Activated effector memory CD4-positive, alpha-beta T cell treated with anti-CD3 and anti-CD28 coated beads, Interleukin-2, amount 50 U/mL, for 16 hours (primary cell): ENCODE measurements around the gene CRELD2.
A peak's percentile ranks its signal among the peaks of the same experiment; 100 is the strongest.

Experiments
- DNase-seq: peaks from one replicate; pipeline ENCODE4 v3.0.0-alpha.2; 2020

Gene CRELD2

GRCh38 chr22:49917974-49918910, at the start of gene CRELD2, which contains the start of gene ALG12:
TSS of gene CRELD2 (plus strand) at chr22:49918634. CDS start at chr22:49918770, 136 bp downstream.
TSS of gene ALG12 (minus strand) at chr22:49918438. CDS start at chr22:49913765, 4,673 bp downstream.
- peak; percentile 99 for DNase-seq

- peak; percentile 53 for DNase-seq
Observed at GRCh38 chr22:49869086-49869830, 49.2 kb upstream of the CRELD2 start.

GRCh38 chr22:49869845-49870712, 48.4 kb upstream of the CRELD2 start:
- peak; percentile 60 for DNase-seq

GRCh38 chr22:49871482-49871881, 47.0 kb upstream of the CRELD2 start:
- peak; percentile 17 for DNase-seq

GRCh38 chr22:49872347-49872746, 46.1 kb upstream of the CRELD2 start:
- DNase-seq, result peak; percentile 21

- peak; percentile 43 for DNase-seq
Observed at GRCh38 chr22:49873228-49873940, 45.0 kb upstream of the CRELD2 start.

- DNase-seq, result peak; percentile 10
Observed at GRCh38 chr22:49877642-49878041, 40.8 kb upstream of the CRELD2 start.

GRCh38 chr22:49878206-49878605, 40.2 kb upstream of the CRELD2 start:
- DNase-seq, result peak; percentile 9

- DNase-seq, result peak; percentile 39
Observed at GRCh38 chr22:49879871-49880270, 38.6 kb upstream of the CRELD2 start.

GRCh38 chr22:49880281-49880680, 38.2 kb upstream of the CRELD2 start:
- peak; percentile 59 for DNase-seq

GRCh38 chr22:49881856-49882255, 36.6 kb upstream of the CRELD2 start:
- DNase-seq, result peak; percentile 16

GRCh38 chr22:49882519-49883293, 35.7 kb upstream of the CRELD2 start:
- DNase-seq, result peak; percentile 45

GRCh38 chr22:49883294-49883640, 35.2 kb upstream of the CRELD2 start:
- no peak for DNase-seq

- DNase-seq, result peak; percentile 31
Observed at GRCh38 chr22:49884075-49884474, 34.4 kb upstream of the CRELD2 start.

- DNase-seq, result peak; percentile 24
Observed at GRCh38 chr22:49884503-49885260, 33.8 kb upstream of the CRELD2 start.

- no peak for DNase-seq
Observed at GRCh38 chr22:49885281-49885680, 33.2 kb upstream of the CRELD2 start.

GRCh38 chr22:49885881-49886280, 32.6 kb upstream of the CRELD2 start:
- peak; percentile 46 for DNase-seq

- peak; percentile 36 for DNase-seq
Observed at GRCh38 chr22:49886346-49887063, 31.9 kb upstream of the CRELD2 start.

GRCh38 chr22:49887064-49887451, 31.4 kb upstream of the CRELD2 start:
- DNase-seq, result no peak

- DNase-seq, result no peak
Observed at GRCh38 chr22:49887702-49888101, 30.7 kb upstream of the CRELD2 start.
